Hepatocyte (in vitro differentiated cells): Measurements from ENCODE around the gene UGP2.

Source experiments
- CTCF ChIP-seq: fragments of 200-600 bp; sonication (generic); IDR thresholded peaks from 2 replicates; pipeline ENCODE4 v1.5.1; 2016; ENCODE audit warnings: antibody characterized with exemption, mild to moderate bottlenecking; ENCODE audit not compliant: poor library complexity
- EZH2 ChIP-seq: fragments of 200-600 bp; sonication (generic); IDR thresholded peaks from 2 replicates; pipeline ENCODE4 v1.6.1; 2016; ENCODE audit warnings: antibody characterized with exemption, mild to moderate bottlenecking, borderline replicate concordance

- TF ChIP-seq CTCF = no peak
- TF ChIP-seq EZH2 = no peak
These were observed 877 bp upstream of the UGP2 start for GRCh38 chr2:63840785-63841253.
